NCI-H345 (cell line): ENCODE measurements around the gene NRXN3.

Experiments used
- DNase-seq: peaks from one replicate; lab custom pipeline; 2025; lab: John Stamatoyannopoulos, UW

The NRXN3 gene

GRCh38 chr14:79351011-79351410, 1180.8 kb downstream of the NRXN3 start:
- DNase-seq: no peak

- no peak for DNase-seq
Measured at GRCh38 chr14:79352076-79352630, 1182.0 kb downstream of the NRXN3 start.

- no peak for DNase-seq
Measured at GRCh38 chr14:79354336-79354735, 1184.2 kb downstream of the NRXN3 start.

- no peak for DNase-seq
Measured at GRCh38 chr14:79356040-79356439, 1185.9 kb downstream of the NRXN3 start.

GRCh38 chr14:79357307-79357706, 1187.1 kb downstream of the NRXN3 start:
- no peak for DNase-seq

- DNase-seq: no peak
Measured at GRCh38 chr14:79363291-79363690, 1193.1 kb downstream of the NRXN3 start.

- no peak for DNase-seq
Measured at GRCh38 chr14:79369359-79370332, 1199.5 kb downstream of the NRXN3 start.

GRCh38 chr14:79370969-79371368, 1200.8 kb downstream of the NRXN3 start:
- no peak for DNase-seq

GRCh38 chr14:79373451-79373850, 1203.3 kb downstream of the NRXN3 start:
- no peak for DNase-seq

GRCh38 chr14:79375356-79375755, 1205.2 kb downstream of the NRXN3 start:
- DNase-seq: no peak

GRCh38 chr14:79376557-79376956, 1206.4 kb downstream of the NRXN3 start:
- DNase-seq: no peak

- no peak for DNase-seq
Measured at GRCh38 chr14:79378020-79378419, 1207.8 kb downstream of the NRXN3 start.

GRCh38 chr14:79379266-79379665, 1209.1 kb downstream of the NRXN3 start:
- DNase-seq: no peak

GRCh38 chr14:79383031-79383430, 1212.9 kb downstream of the NRXN3 start:
- no peak for DNase-seq

GRCh38 chr14:79383475-79383874, 1213.3 kb downstream of the NRXN3 start:
- no peak for DNase-seq

- no peak for DNase-seq
Measured at GRCh38 chr14:79395061-79395460, 1224.9 kb downstream of the NRXN3 start.

- DNase-seq: no peak
Measured at GRCh38 chr14:79404874-79405511, 1234.8 kb downstream of the NRXN3 start.

GRCh38 chr14:79405512-79405910, 1235.3 kb downstream of the NRXN3 start:
- DNase-seq: no peak

- no peak for DNase-seq
Measured at GRCh38 chr14:79407572-79407971, 1237.4 kb downstream of the NRXN3 start.

GRCh38 chr14:79408696-79409095, 1238.5 kb downstream of the NRXN3 start:
- no peak for DNase-seq

- no peak for DNase-seq
Measured at GRCh38 chr14:79411403-79412174, 1241.4 kb downstream of the NRXN3 start.

- no peak for DNase-seq
Measured at GRCh38 chr14:79412822-79413221, 1242.6 kb downstream of the NRXN3 start.
